Neural progenitor cell (in vitro differentiated cells): ENCODE measurements around the gene R3HDM2. TPM values are rescaled to one million over a fixed set of nuclear protein-coding genes. Genes with fewer than 3 reads are reported as not detected.

Source experiments
- DNase-seq: peaks from one replicate; pipeline ENCODE4 v3.0.0-alpha.2; 2016; ENCODE audit warnings: low spot score
- H2AFZ ChIP-seq: fragments of 200-600 bp; sonication (generic); replicated peaks from 2 replicates; pipeline ENCODE4 v1.6.1; 2016; ENCODE audit warnings: antibody characterized with exemption
- H3F3A ChIP-seq: fragments of 200-600 bp; sonication (generic); 2 replicates; pipeline ENCODE4 v1.6.1; 2016; ENCODE audit warnings: antibody characterized with exemption, low read depth
- H3K27ac ChIP-seq: fragments of 200-600 bp; sonication (generic); 2 replicates; pipeline ENCODE4 v1.5.1; 2016; ENCODE audit warnings: mild to moderate bottlenecking
- H3K27me3 ChIP-seq: fragments of 200-600 bp; sonication (generic); 2 replicates; pipeline ENCODE4 v1.6.1; 2016; ENCODE audit warnings: mild to moderate bottlenecking, moderate library complexity
- H3K36me3 ChIP-seq: fragments of 200-600 bp; sonication (generic); 2 replicates; pipeline ENCODE4 v1.5.1; 2016
- H3K4me1 ChIP-seq: fragments of 200-600 bp; sonication (generic); 2 replicates; pipeline ENCODE4 v1.6.1; 2016; ENCODE audit warnings: mixed run types
- H3K4me2 ChIP-seq: fragments of 200-600 bp; sonication (generic); 2 replicates; pipeline ENCODE4 v1.6.1; 2016
- H3K4me3 ChIP-seq: fragments of 200-600 bp; sonication (generic); 2 replicates; pipeline ENCODE4 v1.5.1; 2016
- H3K79me2 ChIP-seq: fragments of 200-600 bp; sonication (generic); 2 replicates; pipeline ENCODE4 v1.6.1; 2016; ENCODE audit warnings: low read depth
- H3K9ac ChIP-seq: fragments of 200-600 bp; sonication (generic); 2 replicates; pipeline ENCODE4 v1.6.1; 2016
- H3K9me3 ChIP-seq: fragments of 200-600 bp; sonication (generic); 2 replicates; pipeline ENCODE4 v1.5.1; 2016; ENCODE audit warnings: low read depth
- H4K20me1 ChIP-seq: fragments of 200-600 bp; sonication (generic); 2 replicates; pipeline ENCODE4 v1.6.1; 2016; ENCODE audit warnings: low read depth
- H3K27ac Mint-ChIP-seq: 3 replicates; pipeline ENCODE4 v1.8.0; 2021; ENCODE audit warnings: mixed read lengths
- H3K27me3 Mint-ChIP-seq: 2 replicates; pipeline ENCODE4 v1.8.0; 2022; ENCODE audit warnings: low read depth, mild to moderate bottlenecking, inconsistent platforms, moderate library complexity, mixed read lengths; ENCODE audit not compliant: insufficient read depth
- H3K36me3 Mint-ChIP-seq: 3 replicates; pipeline ENCODE4 v1.8.0; 2021; ENCODE audit warnings: mixed read lengths
- H3K4me1 Mint-ChIP-seq: 3 replicates; pipeline ENCODE4 v1.8.0; 2021; ENCODE audit warnings: mixed read lengths
- H3K4me3 Mint-ChIP-seq: 3 replicates; pipeline ENCODE4 v1.8.0; 2021; ENCODE audit warnings: mild to moderate bottlenecking, moderate library complexity, mixed read lengths
- H3K9me3 Mint-ChIP-seq: 3 replicates; pipeline ENCODE4 v1.8.0; 2020; ENCODE audit warnings: mixed read lengths
- EZH2 ChIP-seq: fragments of 200-600 bp; sonication (generic); IDR thresholded peaks from 2 replicates; pipeline ENCODE4 v1.6.1; 2017; ENCODE audit warnings: antibody characterized with exemption, mild to moderate bottlenecking, moderate library complexity
- EZH2phosphoT487 ChIP-seq: fragments of 200-600 bp; sonication (generic); IDR thresholded peaks from 2 replicates; pipeline ENCODE4 v1.6.1; 2017; ENCODE audit warnings: antibody characterized with exemption
- total RNA-seq: library from RNA; depleted of rRNA; stranded (reverse); fragments of >200 nt; gene quantifications from 2 replicates; pipeline ENCODE4 v1.2.3, GENCODE V29; 2015; ENCODE audit warnings: low replicate concordance
- TF ChIP-seq, protein P1 (sequence below): fragments of 200-600 bp; sonication (generic); IDR thresholded peaks from 2 replicates; pipeline ENCODE4 v1.5.1; 2017; ENCODE audit warnings: antibody characterized with exemption, mild to moderate bottlenecking

Gene R3HDM2
- total RNA-seq, 1 donor from 2014 or later, result 40.0 TPM

DNA sequence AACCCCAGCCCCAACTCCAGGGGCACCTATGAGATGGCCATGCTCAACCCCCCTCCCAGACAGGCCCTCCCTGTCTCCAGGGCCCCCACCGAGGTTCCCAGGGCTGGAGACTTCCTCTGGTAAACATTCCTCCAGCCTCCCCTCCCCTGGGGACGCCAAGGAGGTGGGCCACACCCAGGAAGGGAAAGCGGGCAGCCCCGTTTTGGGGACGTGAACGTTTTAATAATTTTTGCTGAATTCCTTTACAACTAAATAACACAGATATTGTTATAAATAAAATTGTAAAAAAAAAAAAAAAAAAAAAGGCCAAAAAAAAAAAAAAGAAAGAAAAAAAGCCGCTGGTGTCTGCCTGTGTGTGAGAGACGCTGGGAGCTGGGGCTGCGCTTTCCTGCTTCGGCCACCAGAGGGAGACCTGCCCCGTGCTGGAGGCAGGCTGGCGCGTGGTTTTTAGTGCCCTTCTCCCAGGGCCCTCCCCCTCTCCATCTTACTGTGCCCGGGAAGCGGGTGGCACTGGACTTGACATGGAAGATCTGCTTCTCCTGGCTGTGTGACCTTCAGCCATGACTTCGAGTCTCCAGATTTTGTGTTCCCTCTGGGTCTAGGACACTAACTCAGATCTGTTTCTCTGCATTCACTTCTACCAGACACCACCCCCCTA, 217.7 kb downstream of the R3HDM2 start:
- no peak overlapping the region for H3K9ac ChIP-seq
- H3K27me3 ChIP-seq, result peaks cover 48% of the 10 kb centered on the region
- peaks cover 8% of the 10 kb centered on the region for H3K36me3 Mint-ChIP-seq
- DNase-seq, result peak; percentile 84
- no peaks in the 10 kb centered on the region for H3K36me3 ChIP-seq
- H3K27ac ChIP-seq, result no peak overlapping the region
- H3K9me3 ChIP-seq, result no peaks in the 10 kb centered on the region
- peaks cover 41% of the 10 kb centered on the region for H3K27me3 Mint-ChIP-seq
- H4K20me1 ChIP-seq, result peaks cover 48% of the 10 kb centered on the region
- peaks cover 31% of the 10 kb centered on the region for H3K4me1 Mint-ChIP-seq
- H3F3A ChIP-seq, result peaks cover 38% of the 10 kb centered on the region
- H3K79me2 ChIP-seq, result no peaks in the 10 kb centered on the region
- no peak overlapping the region for H3K4me2 ChIP-seq
- no peak overlapping the region for H3K27ac Mint-ChIP-seq
- peaks cover 2% of the 10 kb centered on the region for H3K9me3 Mint-ChIP-seq
- no peak overlapping the region for H2AFZ ChIP-seq
- peaks cover 31% of the 10 kb centered on the region for H3K4me1 ChIP-seq
- H3K4me3 Mint-ChIP-seq, result peak overlapping the region; percentile 45
- H3K4me3 ChIP-seq, result no peak overlapping the region
- TF ChIP-seq EZH2, result no peak
- TF ChIP-seq, protein P1, sequence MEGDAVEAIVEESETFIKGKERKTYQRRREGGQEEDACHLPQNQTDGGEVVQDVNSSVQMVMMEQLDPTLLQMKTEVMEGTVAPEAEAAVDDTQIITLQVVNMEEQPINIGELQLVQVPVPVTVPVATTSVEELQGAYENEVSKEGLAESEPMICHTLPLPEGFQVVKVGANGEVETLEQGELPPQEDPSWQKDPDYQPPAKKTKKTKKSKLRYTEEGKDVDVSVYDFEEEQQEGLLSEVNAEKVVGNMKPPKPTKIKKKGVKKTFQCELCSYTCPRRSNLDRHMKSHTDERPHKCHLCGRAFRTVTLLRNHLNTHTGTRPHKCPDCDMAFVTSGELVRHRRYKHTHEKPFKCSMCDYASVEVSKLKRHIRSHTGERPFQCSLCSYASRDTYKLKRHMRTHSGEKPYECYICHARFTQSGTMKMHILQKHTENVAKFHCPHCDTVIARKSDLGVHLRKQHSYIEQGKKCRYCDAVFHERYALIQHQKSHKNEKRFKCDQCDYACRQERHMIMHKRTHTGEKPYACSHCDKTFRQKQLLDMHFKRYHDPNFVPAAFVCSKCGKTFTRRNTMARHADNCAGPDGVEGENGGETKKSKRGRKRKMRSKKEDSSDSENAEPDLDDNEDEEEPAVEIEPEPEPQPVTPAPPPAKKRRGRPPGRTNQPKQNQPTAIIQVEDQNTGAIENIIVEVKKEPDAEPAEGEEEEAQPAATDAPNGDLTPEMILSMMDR, result peak; percentile 85

DNA sequence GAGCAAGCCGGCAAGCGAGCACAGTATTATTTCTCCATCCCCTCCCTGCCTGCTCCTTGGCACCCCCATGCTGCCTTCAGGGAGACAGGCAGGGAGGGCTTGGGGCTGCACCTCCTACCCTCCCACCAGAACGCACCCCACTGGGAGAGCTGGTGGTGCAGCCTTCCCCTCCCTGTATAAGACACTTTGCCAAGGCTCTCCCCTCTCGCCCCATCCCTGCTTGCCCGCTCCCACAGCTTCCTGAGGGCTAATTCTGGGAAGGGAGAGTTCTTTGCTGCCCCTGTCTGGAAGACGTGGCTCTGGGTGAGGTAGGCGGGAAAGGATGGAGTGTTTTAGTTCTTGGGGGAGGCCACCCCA, 218.2 kb downstream of the R3HDM2 start:
- H3K27ac ChIP-seq, result no peak overlapping the region
- no peak overlapping the region for H3K4me3 Mint-ChIP-seq
- H3K36me3 ChIP-seq, result no peaks in the 10 kb centered on the region
- no peak overlapping the region for H2AFZ ChIP-seq
- H4K20me1 ChIP-seq, result peaks cover 44% of the 10 kb centered on the region
- peaks cover 43% of the 10 kb centered on the region for H3K27me3 ChIP-seq
- no peak overlapping the region for H3K4me2 ChIP-seq
- no peak for DNase-seq
- peaks cover 2% of the 10 kb centered on the region for H3K9me3 Mint-ChIP-seq
- no peak overlapping the region for H3K4me3 ChIP-seq
- TF ChIP-seq EZH2phosphoT487, result no peak
- no peak for TF ChIP-seq EZH2
- TF ChIP-seq, protein P1, result no peak
- H3K9me3 ChIP-seq, result no peaks in the 10 kb centered on the region
- no peaks in the 10 kb centered on the region for H3K79me2 ChIP-seq
- no peak overlapping the region for H3K27ac Mint-ChIP-seq
- H3F3A ChIP-seq, result peaks cover 33% of the 10 kb centered on the region
- H3K36me3 Mint-ChIP-seq, result peaks cover 9% of the 10 kb centered on the region
- peaks cover 31% of the 10 kb centered on the region for H3K4me1 Mint-ChIP-seq
- no peak overlapping the region for H3K9ac ChIP-seq
- H3K27me3 Mint-ChIP-seq, result peaks cover 36% of the 10 kb centered on the region
- peaks cover 26% of the 10 kb centered on the region for H3K4me1 ChIP-seq

DNA sequence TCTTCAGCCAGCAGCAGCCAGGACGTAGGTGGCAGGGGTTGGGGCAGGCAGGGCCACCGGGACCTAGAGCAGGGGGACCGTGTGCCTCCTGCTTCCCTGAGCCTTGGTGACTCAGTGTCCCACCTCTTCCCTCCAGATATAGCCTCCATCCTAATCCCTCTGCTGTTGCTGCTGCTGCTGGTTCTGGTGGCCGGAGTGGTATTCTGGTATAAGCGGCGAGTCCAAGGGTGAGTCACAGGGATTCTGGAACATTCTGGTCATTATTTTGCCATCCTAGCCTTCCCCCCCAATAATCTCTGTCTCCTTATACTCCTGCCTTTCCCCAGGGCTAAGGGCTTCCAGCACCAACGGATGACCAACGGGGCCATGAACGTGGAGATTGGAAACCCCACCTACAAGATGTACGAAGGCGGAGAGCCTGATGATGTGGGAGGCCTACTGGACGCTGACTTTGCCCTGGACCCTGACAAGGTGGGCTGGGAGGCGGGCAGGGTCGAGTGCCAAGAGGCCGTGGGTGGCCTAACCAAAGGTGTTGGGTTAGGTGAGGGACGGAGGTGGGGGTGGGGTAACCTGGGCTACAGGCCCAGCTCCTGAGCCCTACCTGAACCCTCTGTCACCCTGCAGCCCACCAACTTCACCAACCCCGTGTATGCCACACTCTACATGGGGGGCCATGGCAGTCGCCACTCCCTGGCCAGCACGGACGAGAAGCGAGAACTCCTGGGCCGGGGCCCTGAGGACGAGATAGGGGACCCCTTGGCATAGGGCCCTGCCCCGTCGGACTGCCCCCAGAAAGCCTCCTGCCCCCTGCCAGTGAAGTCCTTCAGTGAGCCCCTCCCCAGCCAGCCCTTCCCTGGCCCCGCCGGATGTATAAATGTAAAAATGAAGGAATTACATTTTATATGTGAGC, 218.8 kb downstream of the R3HDM2 start:
- Histone ChIP-seq H3K79me2 (no peaks in the 10 kb centered on the region), H4K20me1 (peaks cover 37% of the 10 kb centered on the region), H3K9ac (no peak overlapping the region), H3K4me3 (no peak overlapping the region), H3K27me3 (peaks cover 37% of the 10 kb centered on the region), H3K36me3 (no peaks in the 10 kb centered on the region), H3F3A (peaks cover 29% of the 10 kb centered on the region), H3K9me3 (no peaks in the 10 kb centered on the region), H3K4me2 (no peak overlapping the region), H3K27ac (no peak overlapping the region), H2AFZ (no peak overlapping the region), H3K4me1 (peaks cover 20% of the 10 kb centered on the region)
- H3K4me3 Mint-ChIP-seq, result no peak overlapping the region
- TF ChIP-seq, protein P1, result no peak
- TF ChIP-seq EZH2phosphoT487 (no peak), EZH2 (no peak)
- H3K36me3 Mint-ChIP-seq, result peaks cover 12% of the 10 kb centered on the region
- H3K4me1 Mint-ChIP-seq, result peaks cover 26% of the 10 kb centered on the region
- H3K27me3 Mint-ChIP-seq, result peaks cover 30% of the 10 kb centered on the region
- H3K27ac Mint-ChIP-seq, result no peak overlapping the region
- H3K9me3 Mint-ChIP-seq, result no peaks in the 10 kb centered on the region
- DNase-seq, result no peak
